WTC11 (cell line): ENCODE results near the gene KCNJ6. TPM values are rescaled to one million over a fixed set of nuclear protein-coding genes. Genes with fewer than 3 reads are reported as not detected.

Experiments
- ATAC-seq: fragments of 200-7000 bp; cut with Tn5 transposase; 2 replicates; pipeline ENCODE4 v1.10.0; 2021; ENCODE audit warnings: mild to moderate bottlenecking, moderate library complexity
- CTCF ChIA-PET: fragments of 300-600 bp; sonication (Branson Sonifier 250); formaldehyde crosslinking; loops from one replicate; lab custom pipeline; 2021; ENCODE audit warnings: antibody characterized with exemption; lab: Charles Lee
- POLR2A ChIA-PET: fragments of 350-600 bp; sonication (Branson Sonifier 250); formaldehyde crosslinking; loops from one replicate; lab custom pipeline; 2021; ENCODE audit warnings: antibody characterized with exemption; lab: Charles Lee
- DNase-seq: peaks from one replicate; pipeline ENCODE4 v3.0.0; 2021; ENCODE audit warnings: low spot score
- H3K27ac Mint-ChIP-seq: 2 replicates; pipeline ENCODE4 v1.8.0; 2021; ENCODE audit warnings: mixed read lengths
- H3K27me3 Mint-ChIP-seq: 2 replicates; pipeline ENCODE4 v1.8.0; 2021; ENCODE audit warnings: low read depth, mild to moderate bottlenecking, moderate library complexity, mixed read lengths
- H3K36me3 Mint-ChIP-seq: 2 replicates; pipeline ENCODE4 v1.8.0; 2021; ENCODE audit warnings: mixed read lengths
- H3K4me1 Mint-ChIP-seq: 2 replicates; pipeline ENCODE4 v1.8.0; 2022; ENCODE audit warnings: mixed read lengths
- H3K4me3 Mint-ChIP-seq: 2 replicates; pipeline ENCODE4 v1.8.0; 2021; ENCODE audit warnings: mild to moderate bottlenecking, moderate library complexity, mixed read lengths
- H3K9me3 Mint-ChIP-seq: 2 replicates; pipeline ENCODE4 v1.8.0; 2021; ENCODE audit warnings: mixed read lengths
- ARID4B ChIP-seq: sonication (generic); formaldehyde crosslinking; IDR thresholded peaks from 2 replicates; pipeline ENCODE4 v1.8.0; 2023; ENCODE audit warnings: missing genetic modification reagents, mild to moderate bottlenecking, borderline replicate concordance
- ELF4 ChIP-seq: sonication (generic); formaldehyde crosslinking; IDR thresholded peaks from 2 replicates; pipeline ENCODE4 v1.8.1; 2022; ENCODE audit warnings: low read depth, mild to moderate bottlenecking, moderate library complexity, missing genetic modification reagents
- ERG ChIP-seq: fragments of 250-450 bp; sonication (Bioruptor Pico); IDR thresholded peaks from 2 replicates; pipeline ENCODE4 v1.8.0; 2021; ENCODE audit warnings: mild to moderate bottlenecking
- JAZF1 ChIP-seq: fragments of 250-450 bp; sonication (Bioruptor Pico); IDR thresholded peaks from 2 replicates; pipeline ENCODE4 v1.9.0; 2021; ENCODE audit warnings: moderate library complexity, mild to moderate bottlenecking, inconsistent platforms
- JUN ChIP-seq: sonication (generic); formaldehyde crosslinking; IDR thresholded peaks from 2 replicates; pipeline ENCODE4 v1.8.0; 2023; ENCODE audit warnings: mild to moderate bottlenecking, missing genetic modification reagents
- MYBL2 ChIP-seq: sonication (generic); formaldehyde crosslinking; IDR thresholded peaks from 2 replicates; pipeline ENCODE4 v1.8.1; 2023; ENCODE audit warnings: mild to moderate bottlenecking, moderate library complexity, missing genetic modification reagents
- NFATC4 ChIP-seq: fragments of 250-450 bp; sonication (Bioruptor Pico); IDR thresholded peaks from 2 replicates; pipeline ENCODE4 v1.9.0; 2021; ENCODE audit warnings: mild to moderate bottlenecking
- NFYB ChIP-seq: sonication (generic); formaldehyde crosslinking; conservative IDR thresholded peaks from 2 replicates; pipeline ENCODE4 v1.8.0; 2022; ENCODE audit warnings: low read depth, missing genetic modification reagents
- PRRX2 ChIP-seq: fragments of 250-450 bp; sonication (Bioruptor Pico); IDR thresholded peaks from 2 replicates; pipeline ENCODE4 v1.8.0; 2021; ENCODE audit warnings: mild to moderate bottlenecking
- ZNF263 ChIP-seq: sonication (generic); formaldehyde crosslinking; IDR thresholded peaks from 2 replicates; pipeline ENCODE4 v1.8.1; 2022; ENCODE audit warnings: low read depth, mild to moderate bottlenecking, moderate library complexity, missing genetic modification reagents
- ZNF532 ChIP-seq: fragments of 250-450 bp; sonication (Bioruptor Pico); IDR thresholded peaks from 2 replicates; pipeline ENCODE4 v1.9.0; 2021; ENCODE audit warnings: mild to moderate bottlenecking, borderline replicate concordance
- total RNA-seq: library from RNA; stranded (reverse); gene quantifications from 3 replicates; pipeline ENCODE4 v1.2.3, GENCODE V29; 2021
- TF ChIP-seq, protein P1 (sequence below): sonication (generic); formaldehyde crosslinking; IDR thresholded peaks from 2 replicates; pipeline ENCODE4 v1.8.1; 2023; ENCODE audit warnings: mild to moderate bottlenecking, missing genetic modification reagents
- TF ChIP-seq, protein P2 (sequence below): sonication (generic); formaldehyde crosslinking; IDR thresholded peaks from 2 replicates; pipeline ENCODE4 v1.8.0; 2023; ENCODE audit warnings: mild to moderate bottlenecking, missing genetic modification reagents
- TF ChIP-seq, protein P3 (sequence below): sonication (generic); formaldehyde crosslinking; IDR thresholded peaks from 2 replicates; pipeline ENCODE4 v1.8.1; 2023; ENCODE audit warnings: mild to moderate bottlenecking, missing genetic modification reagents, moderate library complexity

Gene KCNJ6
- total RNA-seq, 1 experiment from 2014 or later, result 0.35 TPM

DNA sequence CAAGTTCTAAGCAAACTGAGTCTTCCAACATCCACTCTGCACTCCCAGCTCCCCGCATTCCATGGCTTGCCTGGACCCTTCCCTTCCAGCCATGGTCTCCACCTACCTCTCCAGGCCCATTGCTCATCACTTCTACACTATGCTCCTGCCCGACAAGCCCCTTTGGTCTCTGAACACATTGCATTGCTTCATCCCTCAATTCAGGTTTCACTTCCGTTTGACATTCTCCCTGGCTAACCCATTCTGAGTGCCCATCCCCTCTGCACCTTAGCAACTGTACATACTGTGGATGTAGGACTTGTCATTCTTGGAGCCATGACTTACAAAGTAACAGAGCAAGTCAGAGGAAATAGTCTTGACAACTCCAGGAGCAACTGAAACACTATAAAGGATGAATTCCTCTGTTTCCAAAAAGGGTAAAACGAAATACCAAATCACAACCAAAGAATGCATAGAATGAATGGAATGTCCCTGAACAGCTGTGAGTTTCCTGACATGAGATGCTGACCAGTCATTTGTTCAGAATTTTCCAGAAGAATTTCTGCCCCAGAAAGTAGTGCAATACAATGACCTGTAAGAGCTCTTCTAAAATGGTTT is 66.7 kb downstream of the KCNJ6 start:
- no peaks in the 10 kb centered on the region for H3K27me3 Mint-ChIP-seq
- DNase-seq (no peak), ATAC-seq (0 out of 2 replicates have a peak, but pooled peaks have one; percentile 24)
- CTCF ChIA-PET, result interaction anchor here (0.7 kb wide), 1 partner anchor 91 kb away, joined by 3 read pairs; no protein-coding TSS in a partner anchor
- TF ChIP-seq MYBL2 (CRISPR knock-in tag) (no peak), ARID4B (CRISPR knock-in tag) (no peak), NFYB (CRISPR knock-in tag) (no peak), JUN (CRISPR knock-in tag) (no peak), ELF4 (no peak), ZNF532 (CRISPR knock-in tag) (no peak), ERG (CRISPR knock-in tag) (no peak), NFATC4 (CRISPR knock-in tag) (no peak), PRRX2 (CRISPR knock-in tag) (no peak), ZNF263 (no peak), JAZF1 (CRISPR knock-in tag) (no peak)
- TF ChIP-seq, protein P1, sequence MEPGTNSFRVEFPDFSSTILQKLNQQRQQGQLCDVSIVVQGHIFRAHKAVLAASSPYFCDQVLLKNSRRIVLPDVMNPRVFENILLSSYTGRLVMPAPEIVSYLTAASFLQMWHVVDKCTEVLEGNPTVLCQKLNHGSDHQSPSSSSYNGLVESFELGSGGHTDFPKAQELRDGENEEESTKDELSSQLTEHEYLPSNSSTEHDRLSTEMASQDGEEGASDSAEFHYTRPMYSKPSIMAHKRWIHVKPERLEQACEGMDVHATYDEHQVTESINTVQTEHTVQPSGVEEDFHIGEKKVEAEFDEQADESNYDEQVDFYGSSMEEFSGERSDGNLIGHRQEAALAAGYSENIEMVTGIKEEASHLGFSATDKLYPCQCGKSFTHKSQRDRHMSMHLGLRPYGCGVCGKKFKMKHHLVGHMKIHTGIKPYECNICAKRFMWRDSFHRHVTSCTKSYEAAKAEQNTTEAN (CRISPR knock-in tag), result no peak
- TF ChIP-seq, protein P2, sequence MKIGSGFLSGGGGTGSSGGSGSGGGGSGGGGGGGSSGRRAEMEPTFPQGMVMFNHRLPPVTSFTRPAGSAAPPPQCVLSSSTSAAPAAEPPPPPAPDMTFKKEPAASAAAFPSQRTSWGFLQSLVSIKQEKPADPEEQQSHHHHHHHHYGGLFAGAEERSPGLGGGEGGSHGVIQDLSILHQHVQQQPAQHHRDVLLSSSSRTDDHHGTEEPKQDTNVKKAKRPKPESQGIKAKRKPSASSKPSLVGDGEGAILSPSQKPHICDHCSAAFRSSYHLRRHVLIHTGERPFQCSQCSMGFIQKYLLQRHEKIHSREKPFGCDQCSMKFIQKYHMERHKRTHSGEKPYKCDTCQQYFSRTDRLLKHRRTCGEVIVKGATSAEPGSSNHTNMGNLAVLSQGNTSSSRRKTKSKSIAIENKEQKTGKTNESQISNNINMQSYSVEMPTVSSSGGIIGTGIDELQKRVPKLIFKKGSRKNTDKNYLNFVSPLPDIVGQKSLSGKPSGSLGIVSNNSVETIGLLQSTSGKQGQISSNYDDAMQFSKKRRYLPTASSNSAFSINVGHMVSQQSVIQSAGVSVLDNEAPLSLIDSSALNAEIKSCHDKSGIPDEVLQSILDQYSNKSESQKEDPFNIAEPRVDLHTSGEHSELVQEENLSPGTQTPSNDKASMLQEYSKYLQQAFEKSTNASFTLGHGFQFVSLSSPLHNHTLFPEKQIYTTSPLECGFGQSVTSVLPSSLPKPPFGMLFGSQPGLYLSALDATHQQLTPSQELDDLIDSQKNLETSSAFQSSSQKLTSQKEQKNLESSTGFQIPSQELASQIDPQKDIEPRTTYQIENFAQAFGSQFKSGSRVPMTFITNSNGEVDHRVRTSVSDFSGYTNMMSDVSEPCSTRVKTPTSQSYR (CRISPR knock-in tag), result no peak
- TF ChIP-seq, protein P3, sequence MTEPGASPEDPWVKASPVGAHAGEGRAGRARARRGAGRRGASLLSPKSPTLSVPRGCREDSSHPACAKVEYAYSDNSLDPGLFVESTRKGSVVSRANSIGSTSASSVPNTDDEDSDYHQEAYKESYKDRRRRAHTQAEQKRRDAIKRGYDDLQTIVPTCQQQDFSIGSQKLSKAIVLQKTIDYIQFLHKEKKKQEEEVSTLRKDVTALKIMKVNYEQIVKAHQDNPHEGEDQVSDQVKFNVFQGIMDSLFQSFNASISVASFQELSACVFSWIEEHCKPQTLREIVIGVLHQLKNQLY (CRISPR knock-in tag), result no peak
- H3K27ac Mint-ChIP-seq, result peak overlapping the region; percentile 82; the same call in 1 of the 2 replicates
- H3K4me1 Mint-ChIP-seq, result peaks cover 19% of the 10 kb centered on the region
- H3K4me3 Mint-ChIP-seq, result no peak overlapping the region
- H3K9me3 Mint-ChIP-seq, result peaks cover 34% of the 10 kb centered on the region
- POLR2A ChIA-PET, result no interaction called here
- peaks cover 3% of the 10 kb centered on the region; the same call in 1 of the 2 replicates for H3K36me3 Mint-ChIP-seq
